HG02981 (cell line): Measurements from ENCODE around the gene STRN3.

Source experiments
- ATAC-seq: cut with Tn5 transposase; IDR thresholded peaks from one replicate; pipeline ENCODE4 v1.9.1; 2021; ENCODE audit warnings: mild to moderate bottlenecking, moderate library complexity; ENCODE audit not compliant: unreplicated experiment

Gene STRN3

DNA sequence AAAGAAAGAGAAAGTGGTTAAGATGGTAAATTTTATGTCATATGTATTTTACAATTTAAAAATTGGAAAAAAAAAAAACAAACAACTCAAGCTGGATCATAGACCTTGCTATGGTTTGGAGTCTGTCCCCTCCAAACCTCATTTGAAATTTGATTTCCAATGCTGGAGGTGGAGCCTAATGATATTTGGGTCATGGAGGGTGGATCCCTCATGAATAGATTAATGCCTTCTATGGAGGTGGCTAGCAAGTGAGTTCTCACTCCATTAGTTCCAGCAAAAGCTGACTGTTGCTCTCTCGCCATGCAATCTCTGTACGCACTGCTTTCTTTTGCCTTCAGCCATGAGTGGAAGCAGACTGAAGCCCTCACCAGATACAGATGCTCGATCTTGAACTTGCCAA is 22.9 kb downstream of the STRN3 start:
- ATAC-seq, result no peak

DNA sequence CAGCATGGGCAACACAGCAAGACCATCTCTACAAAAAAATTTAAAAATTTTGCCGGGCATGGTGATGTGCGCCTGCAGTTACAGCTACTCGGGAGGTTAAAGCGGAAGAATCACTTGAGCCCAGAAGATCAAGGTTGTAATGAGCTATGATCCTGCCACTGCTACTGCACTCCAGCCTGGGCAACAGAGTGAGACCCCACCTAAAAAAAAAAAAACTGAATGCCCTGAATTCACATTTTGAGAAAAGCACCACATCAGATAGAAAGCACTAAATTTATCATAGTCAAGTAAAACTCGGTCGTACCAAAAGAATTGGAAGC is 24.9 kb downstream of the STRN3 start:
- no peak for ATAC-seq

DNA sequence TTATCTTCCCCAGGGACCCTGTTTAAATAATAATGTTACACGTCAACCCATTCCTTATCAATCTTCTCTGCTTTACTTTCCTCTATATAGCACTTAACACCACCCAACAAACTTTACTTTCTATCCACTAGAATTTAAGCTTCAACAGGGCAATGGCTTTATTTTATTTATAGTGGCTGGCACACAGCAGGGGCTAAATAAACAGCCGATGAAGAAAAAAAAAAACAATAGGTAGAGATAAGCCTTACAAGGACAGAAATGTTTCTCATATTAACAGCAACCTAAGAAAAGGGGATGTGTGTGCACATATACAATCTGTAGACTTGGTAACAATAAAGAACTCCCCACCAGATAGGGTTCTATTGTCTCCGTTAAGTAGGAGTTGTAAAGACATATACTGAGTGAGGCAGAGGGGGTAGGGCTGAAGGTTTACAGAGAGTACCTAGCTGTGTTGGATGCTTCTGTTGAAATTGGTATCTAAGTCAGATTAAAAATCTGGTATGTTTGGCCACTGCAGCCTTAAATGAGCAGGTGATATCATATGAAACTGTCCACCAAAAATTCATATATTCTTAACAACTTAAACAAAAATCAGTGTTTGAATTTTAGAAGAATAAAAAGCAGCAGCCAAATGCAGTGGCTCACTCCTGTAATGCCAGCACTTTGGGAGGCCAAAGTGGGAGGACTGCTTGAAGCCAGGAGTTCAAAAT is 25.4 kb downstream of the STRN3 start:
- ATAC-seq, result no peak

- no peak for ATAC-seq
These were observed 27.0 kb downstream of the STRN3 start for GRCh38 chr14:30999038-30999773.

GRCh38 chr14:30998100-30998706 is 28.0 kb downstream of the STRN3 start:
- no peak for ATAC-seq

GRCh38 chr14:30996892-30997659 is 29.1 kb downstream of the STRN3 start:
- no peak for ATAC-seq

- no peak for ATAC-seq
These were observed 30.5 kb downstream of the STRN3 start for GRCh38 chr14:30995689-30996088.

- peak; percentile 70 for ATAC-seq
These were observed 31.2 kb downstream of the STRN3 start for GRCh38 chr14:30994681-30995620.

GRCh38 chr14:30993071-30993470 is 33.1 kb downstream of the STRN3 start:
- ATAC-seq, result no peak

- ATAC-seq, result no peak
These were observed 34.8 kb downstream of the STRN3 start for GRCh38 chr14:30991408-30991807.

GRCh38 chr14:30990770-30991169 is 35.4 kb downstream of the STRN3 start:
- ATAC-seq, result no peak

DNA sequence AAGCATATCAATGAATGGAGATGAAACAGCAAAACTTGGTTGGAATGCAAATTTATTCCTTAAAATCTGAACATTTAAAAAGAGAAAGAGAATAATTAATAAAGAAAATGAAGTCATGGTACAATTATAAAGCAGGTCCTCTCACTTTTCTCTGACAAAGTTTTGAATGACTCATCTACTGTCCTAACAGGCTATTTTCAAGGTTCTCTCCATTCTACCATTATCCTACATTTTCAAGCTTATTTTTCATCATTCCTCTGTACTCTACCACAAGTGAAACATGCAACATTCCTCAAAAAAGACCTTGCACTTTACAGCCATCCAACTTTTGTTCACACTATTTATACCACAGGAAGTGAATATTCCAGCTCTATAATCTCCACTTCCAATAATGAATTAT is 37.7 kb downstream of the STRN3 start:
- no peak for ATAC-seq

- no peak for ATAC-seq
These were observed 40.4 kb downstream of the STRN3 start for GRCh38 chr14:30985796-30986195.

DNA sequence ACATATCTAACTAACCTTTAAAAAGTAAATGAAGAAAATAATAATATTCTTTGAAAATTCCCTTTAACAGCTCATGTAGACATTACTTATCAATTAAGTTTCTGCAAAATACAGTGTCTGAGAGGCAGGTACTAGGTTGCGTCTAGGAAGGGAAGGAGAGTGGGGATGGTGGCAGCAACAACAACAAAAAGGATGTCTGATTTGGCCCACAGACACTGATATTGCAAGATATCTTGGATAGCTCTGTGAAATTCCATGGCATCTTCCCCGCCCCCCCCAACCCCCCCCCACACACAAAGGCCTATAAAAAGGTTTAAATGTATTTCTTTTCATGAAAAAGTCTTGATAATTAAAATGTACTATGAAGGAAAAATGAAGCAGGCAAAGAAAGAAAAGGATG is 42.3 kb downstream of the STRN3 start:
- no peak for ATAC-seq

- ATAC-seq, result no peak
These were observed 43.6 kb downstream of the STRN3 start for GRCh38 chr14:30982533-30982932.

- no peak for ATAC-seq
These were observed 45.2 kb downstream of the STRN3 start for GRCh38 chr14:30980980-30981379.

GRCh38 chr14:30980106-30980704 is 46.0 kb downstream of the STRN3 start:
- peak; percentile 48 for ATAC-seq

DNA sequence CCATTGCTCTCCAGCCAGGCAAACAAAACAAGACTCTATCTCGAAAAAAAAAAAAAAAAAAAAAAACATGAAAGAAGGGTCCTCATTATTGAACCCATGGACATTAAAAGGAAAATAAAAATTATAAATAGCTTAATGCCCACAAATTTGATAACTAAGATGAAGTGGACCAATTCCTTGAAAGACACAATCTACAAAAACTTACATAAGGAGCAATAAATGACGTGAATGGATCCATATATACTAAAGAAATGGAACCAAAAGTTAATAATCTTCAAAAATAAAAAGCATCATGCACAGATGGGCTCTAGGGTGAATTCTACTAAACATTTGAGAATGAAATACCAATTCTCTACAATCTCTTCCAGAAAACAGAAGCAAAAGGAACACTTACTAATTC is 48.4 kb downstream of the STRN3 start:
- ATAC-seq, result no peak

GRCh38 chr14:30974628-30975027 is 51.6 kb downstream of the STRN3 start:
- no peak for ATAC-seq
